EH (cell line): ENCODE data around the gene NOL3.

Source experiments
- DNase-seq: peaks from one replicate; pipeline ENCODE4 v3.0.0-alpha.2; 2015; ENCODE audit warnings: low read depth

Gene NOL3

GRCh38 chr16:67206838-67207248, 36.5 kb downstream of the NOL3 start:
- DNase-seq: no peak

- DNase-seq: peak; percentile 81
These were observed 37.1 kb downstream of the NOL3 start for GRCh38 chr16:67207249-67208091.

- DNase-seq: no peak
These were observed 38.0 kb downstream of the NOL3 start for GRCh38 chr16:67208154-67208896.

GRCh38 chr16:67209565-67209964, 39.2 kb downstream of the NOL3 start:
- DNase-seq: no peak

GRCh38 chr16:67210069-67210937, 40.0 kb downstream of the NOL3 start:
- DNase-seq: no peak

GRCh38 chr16:67211674-67212073, 41.3 kb downstream of the NOL3 start:
- DNase-seq: no peak

- no peak for DNase-seq
These were observed 42.4 kb downstream of the NOL3 start for GRCh38 chr16:67212766-67213165.

GRCh38 chr16:67213197-67214019, 43.1 kb downstream of the NOL3 start:
- DNase-seq: no peak

GRCh38 chr16:67215706-67216105, 45.4 kb downstream of the NOL3 start:
- peak; percentile 31 for DNase-seq

GRCh38 chr16:67216612-67217490, 46.5 kb downstream of the NOL3 start:
- no peak for DNase-seq

- DNase-seq: no peak
These were observed 53.7 kb downstream of the NOL3 start for GRCh38 chr16:67223992-67224391.
